HG02840 (cell line): Measurements from ENCODE around the gene CTDSPL2.
"Not testable (repeated sequence)": the region's sequence is repeated elsewhere in the genome, so short reads cannot be mapped to it uniquely, and the experiment has no call there.

ENCODE experiments used
- ATAC-seq: cut with Tn5 transposase; IDR thresholded peaks from one replicate; pipeline ENCODE4 v1.9.1; 2021; ENCODE audit warnings: mild to moderate bottlenecking, moderate library complexity, moderate number of reproducible peaks; ENCODE audit not compliant: unreplicated experiment, low FRiP score

Gene CTDSPL2

DNA sequence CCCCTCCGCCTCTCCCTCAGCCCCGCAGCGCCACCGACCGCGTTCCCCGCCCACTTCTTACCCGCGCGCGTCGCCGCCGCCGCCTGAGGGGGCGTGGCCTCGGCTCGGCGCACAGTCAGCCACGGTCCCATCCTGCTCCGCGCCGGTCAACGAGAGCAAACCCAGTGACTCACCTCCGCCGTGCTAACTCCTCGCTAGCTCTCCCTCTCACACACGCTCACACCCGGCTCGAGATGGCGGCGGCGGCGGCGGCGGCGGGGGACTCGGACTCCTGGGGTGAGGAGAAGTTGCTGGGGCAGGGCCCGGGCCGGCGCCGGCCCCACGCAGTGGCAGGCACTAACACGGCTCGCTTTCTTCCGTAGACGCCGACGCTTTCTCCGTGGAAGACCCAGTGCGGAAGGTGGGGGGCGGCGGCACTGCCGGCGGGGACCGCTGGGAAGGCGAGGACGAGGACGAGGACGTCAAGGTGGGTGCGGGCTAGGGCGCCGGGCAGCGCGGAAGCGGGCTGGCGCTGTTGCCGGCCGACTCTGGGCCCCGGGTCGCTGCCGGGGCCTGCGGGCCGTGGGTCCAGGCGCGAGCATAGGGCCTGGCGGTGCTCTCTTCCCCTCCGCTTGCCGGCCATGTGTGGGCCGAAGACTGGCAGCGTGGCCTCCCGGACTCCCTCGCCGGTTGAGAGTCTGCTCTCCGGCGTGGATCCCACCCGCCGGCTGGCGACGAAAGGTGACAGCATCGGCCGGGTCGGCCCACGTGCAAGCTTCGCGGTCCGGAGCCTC, 109.7 kb downstream of the CTDSPL2 start, which contains the start of gene EIF3J:
TSS of gene EIF3J (plus strand) at position 186 of the 773 bp plus-strand sequence. CDS start at position 234, 48 bp downstream.
- ATAC-seq = peak; percentile 85

DNA sequence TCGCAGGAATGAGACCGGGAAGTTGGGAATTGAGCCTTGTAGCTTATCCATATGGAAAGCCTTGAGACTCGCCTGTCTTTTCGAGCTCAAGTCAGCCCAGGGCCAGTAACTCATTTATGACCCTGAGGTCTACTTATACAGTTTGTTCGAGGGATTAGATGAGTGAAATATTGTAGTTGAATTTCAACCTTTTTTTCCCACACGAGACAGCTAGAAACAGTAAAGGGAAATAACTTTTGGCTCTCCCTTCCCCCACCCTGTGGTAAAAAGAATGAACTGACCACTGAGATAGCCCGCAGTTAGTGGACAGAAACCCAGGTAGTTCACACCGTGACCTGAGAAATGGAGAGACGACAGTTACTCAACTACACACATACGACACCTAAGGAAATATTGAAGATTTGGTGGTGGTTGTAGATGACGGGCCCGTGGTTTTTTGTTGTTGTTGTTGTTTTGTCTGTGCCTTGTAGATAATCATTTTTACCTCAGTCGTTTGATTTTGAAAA, 110.4 kb downstream of the CTDSPL2 start:
- ATAC-seq = no peak

DNA sequence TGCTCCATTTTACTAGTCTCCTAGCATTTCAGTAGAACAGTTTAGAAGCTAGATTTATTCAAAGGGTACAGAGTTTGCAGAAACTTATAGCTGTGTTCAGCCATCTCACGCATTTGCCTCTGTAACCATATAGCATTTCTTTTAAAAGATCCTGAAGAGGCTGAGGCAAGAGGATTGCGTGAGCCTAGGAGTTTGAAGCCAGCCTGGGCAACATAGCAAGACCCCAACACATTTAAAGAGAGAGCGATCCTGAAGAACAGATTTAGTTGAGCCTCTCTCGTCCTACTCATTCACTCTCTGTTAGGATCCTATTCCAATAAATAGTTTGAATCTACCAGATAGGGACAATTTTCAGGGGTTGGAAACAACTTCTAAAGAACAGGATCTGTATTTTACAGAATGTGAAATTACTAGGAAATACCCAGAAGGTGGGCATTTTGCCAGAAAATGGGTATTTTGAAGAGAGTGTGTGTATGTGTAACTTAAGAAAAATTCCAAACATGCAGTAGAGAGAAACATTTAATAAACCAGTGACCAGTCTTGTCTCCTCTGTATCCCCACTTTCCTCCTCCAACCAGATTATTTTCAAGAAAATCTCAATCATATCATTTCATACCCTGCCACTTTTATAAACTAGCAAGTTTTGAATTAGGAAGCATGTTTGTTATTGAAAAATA, 114.0 kb downstream of the CTDSPL2 start:
- ATAC-seq = no peak

DNA sequence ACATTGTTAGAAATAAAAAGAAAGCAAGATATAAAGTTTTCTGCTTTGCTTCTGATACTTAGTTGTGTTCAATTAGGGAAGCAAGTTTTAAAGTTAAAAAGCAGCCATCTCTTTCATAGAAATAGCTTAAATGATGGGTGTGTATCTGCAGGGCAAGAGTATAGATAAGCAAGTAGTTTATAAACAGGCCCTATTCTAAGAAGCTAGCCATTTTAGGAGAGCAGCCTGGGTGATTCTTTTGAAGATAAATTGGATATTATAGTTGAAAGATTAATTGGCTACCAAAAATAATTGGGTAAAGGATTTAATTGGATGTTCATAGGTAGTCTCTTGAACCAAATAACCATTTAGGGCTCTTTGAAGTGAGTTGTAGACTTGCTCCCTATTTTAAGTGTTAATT, 115.2 kb downstream of the CTDSPL2 start:
- ATAC-seq = no peak

DNA sequence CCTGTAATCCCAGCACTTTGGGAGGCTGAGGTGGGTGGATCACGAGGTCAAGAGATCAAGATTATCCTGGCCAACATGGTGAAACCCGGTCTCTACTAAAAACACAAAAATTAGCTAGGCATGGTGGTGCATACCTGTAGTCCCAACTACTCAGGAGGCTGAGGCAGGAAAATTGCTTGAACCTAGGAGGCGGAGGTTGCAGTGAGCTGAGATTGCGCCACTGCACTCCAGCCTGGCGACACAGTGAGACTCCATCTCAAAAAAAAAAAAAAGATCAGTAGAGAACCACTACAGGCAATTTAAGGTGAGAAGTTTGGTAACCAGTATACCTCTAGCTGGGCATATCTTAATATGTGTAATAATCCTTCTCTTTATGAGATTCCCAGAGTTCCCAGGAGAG, 117.3 kb downstream of the CTDSPL2 start:
- ATAC-seq = not testable (repeated sequence)

- ATAC-seq = no peak
Measured at GRCh38 chr15:44545913-44546802, 118.7 kb downstream of the CTDSPL2 start.

GRCh38 chr15:44549152-44549551, 121.7 kb downstream of the CTDSPL2 start:
- ATAC-seq = not testable (repeated sequence)

- no peak for ATAC-seq
Measured at GRCh38 chr15:44550256-44550655, 122.8 kb downstream of the CTDSPL2 start.

- no peak for ATAC-seq
Measured at GRCh38 chr15:44550734-44551133, 123.3 kb downstream of the CTDSPL2 start.

GRCh38 chr15:44554934-44555723, 127.7 kb downstream of the CTDSPL2 start:
- ATAC-seq = no peak

GRCh38 chr15:44560926-44561325, 133.5 kb downstream of the CTDSPL2 start:
- not testable (repeated sequence) for ATAC-seq

DNA sequence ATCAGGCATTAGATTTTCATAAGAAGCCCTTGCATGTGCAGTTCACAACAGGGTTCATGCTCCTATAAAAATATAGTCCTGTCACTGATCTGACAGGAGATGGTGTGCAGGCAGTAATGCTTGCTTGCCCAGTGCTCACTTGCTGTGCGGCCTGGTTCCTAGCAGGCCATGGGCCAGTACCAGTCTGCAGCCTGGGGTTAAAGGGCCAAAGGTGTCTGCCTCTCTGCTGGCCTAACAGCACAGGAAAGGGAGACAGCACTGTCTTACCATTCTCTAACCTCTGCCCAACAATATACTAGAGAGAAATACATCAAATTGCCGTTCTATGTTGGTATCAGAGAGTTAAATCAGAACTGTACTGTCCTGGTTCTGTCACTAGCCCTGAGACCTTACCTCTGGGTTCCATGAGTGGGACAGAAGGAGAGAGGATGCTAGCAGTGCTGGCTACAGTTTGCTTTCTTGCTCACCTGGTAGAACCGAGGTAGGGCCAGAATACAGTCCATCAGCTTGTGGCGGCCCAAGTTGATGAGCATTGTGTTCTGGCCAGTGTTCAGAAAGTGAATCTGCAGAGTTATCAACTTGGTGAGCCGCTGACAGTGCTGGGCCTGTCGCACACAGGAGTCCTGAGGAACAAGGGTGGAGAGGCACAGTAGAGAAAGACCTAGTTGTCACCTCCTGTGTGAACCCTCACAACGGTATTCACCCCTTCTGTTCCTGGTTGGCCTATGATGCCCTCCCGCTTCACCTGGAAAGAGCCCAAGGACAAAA, 138.1 kb downstream of the CTDSPL2 start:
- no peak for ATAC-seq

DNA sequence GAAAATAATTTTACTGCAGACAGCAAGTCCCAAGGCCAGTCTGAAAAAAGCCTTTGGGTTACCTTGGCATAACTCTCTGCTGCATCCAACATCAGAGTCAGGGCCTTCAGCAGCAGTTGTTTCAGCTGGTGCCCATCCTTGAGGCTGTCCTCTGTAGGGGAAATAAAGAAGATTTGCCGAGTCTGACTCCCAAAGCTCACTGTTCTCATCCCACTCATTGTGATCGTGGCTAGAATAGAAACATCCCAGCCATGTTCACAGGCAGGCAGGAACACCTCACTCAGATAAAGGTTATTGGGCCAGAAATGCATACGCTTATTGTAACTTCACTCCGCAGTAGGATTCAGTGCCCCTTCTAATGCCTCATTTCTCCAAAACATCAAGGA, 138.7 kb downstream of the CTDSPL2 start:
- ATAC-seq = no peak

DNA sequence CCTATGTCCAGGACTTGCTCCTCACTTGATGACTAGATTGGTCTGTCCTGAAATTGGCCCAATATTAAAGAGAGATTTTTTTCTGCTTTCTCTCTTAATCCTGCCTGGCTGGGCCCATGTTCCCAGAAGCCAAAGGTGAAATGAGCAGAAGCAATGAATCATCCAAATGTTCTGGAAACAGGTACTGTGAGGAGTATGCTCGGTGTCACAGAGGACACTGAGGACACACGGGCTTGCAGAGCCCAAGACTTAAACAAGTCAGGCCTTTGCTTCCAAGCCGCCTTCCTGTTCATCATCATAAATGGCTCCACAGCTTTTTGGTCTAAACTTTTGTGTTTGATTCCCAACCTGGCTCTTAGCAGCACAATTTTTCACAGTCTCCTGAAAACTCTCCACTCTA, 140.9 kb downstream of the CTDSPL2 start:
- no peak for ATAC-seq

DNA sequence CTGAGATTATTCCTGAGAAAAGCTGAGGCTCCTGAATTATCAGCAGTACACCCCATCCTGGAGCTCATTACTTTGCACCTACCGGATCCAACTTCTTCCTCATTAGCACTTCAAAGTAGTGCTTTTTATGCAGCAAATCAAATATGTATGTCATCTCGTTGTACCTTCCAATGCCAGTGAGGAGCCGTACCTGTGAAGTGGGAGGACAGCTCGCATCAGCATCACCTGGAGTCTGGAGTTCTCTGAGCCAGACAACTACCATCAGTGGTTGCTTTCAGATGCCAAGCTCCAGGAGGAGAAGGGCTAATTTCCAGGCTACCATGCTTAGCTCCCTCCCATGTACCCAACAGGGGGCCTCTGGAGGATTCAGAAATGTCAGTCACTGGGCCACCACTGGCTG, 141.9 kb downstream of the CTDSPL2 start:
- no peak for ATAC-seq

- ATAC-seq = no peak
Measured at GRCh38 chr15:44570361-44570760, 142.9 kb downstream of the CTDSPL2 start.

DNA sequence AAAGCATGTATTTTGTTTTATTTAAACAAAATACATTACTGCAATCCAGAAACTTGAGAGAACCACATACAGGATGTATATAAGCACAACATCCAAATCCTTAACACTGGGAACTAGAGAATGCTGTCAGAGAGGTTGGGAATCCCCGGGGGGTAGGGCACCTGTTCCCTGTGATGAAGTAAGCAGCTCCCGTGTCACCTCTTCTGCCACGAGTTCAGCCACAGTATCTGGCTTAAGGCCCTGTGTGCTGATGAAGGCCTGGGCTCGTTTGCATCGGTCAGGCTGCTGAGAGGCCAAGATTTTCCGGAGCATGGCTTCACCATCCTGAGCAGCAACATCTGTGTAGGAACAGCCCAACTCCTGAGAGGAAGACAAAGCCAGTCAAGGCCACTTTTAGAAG, 146.0 kb downstream of the CTDSPL2 start:
- no peak for ATAC-seq

- no peak for ATAC-seq
Measured at GRCh38 chr15:44574734-44575133, 147.3 kb downstream of the CTDSPL2 start.
